AG09309 (cell line): ENCODE measurements around the gene SRPX.

Source experiments
- DNase-seq: peaks from one replicate; pipeline ENCODE4 v3.0.0-alpha.2; 2010; ENCODE audit warnings: low read depth
- H3K4me3 ChIP-seq: 2 replicates; pipeline ENCODE4 v1.5.1; 2011; ENCODE audit warnings: mild to moderate bottlenecking, low read depth, low read length, moderate library complexity; ENCODE audit not compliant: control insufficient read depth
- CTCF ChIP-seq: IDR thresholded peaks from 2 replicates; pipeline ENCODE4 v1.5.1; 2011; ENCODE audit warnings: mild to moderate bottlenecking, low read depth, low read length, inconsistent platforms; ENCODE audit not compliant: insufficient read depth, control insufficient read depth; ENCODE audit errors: missing control alignments

Gene SRPX

GRCh38 chrX:38249965-38250364 is 29.3 kb upstream of the SRPX start:
- TF ChIP-seq CTCF, result no peak
- no peak overlapping the region for H3K4me3 ChIP-seq
- DNase-seq, result no peak

- no peak for TF ChIP-seq CTCF
- DNase-seq, result no peak
- H3K4me3 ChIP-seq, result no peak overlapping the region
These were observed 26.4 kb upstream of the SRPX start for GRCh38 chrX:38247051-38247450.

GRCh38 chrX:38240541-38240940 is 19.9 kb upstream of the SRPX start:
- H3K4me3 ChIP-seq, result no peak overlapping the region
- TF ChIP-seq CTCF, result no peak
- DNase-seq, result no peak

GRCh38 chrX:38236901-38237615 is 16.4 kb upstream of the SRPX start:
- TF ChIP-seq CTCF, result no peak
- no peak for DNase-seq
- no peak overlapping the region for H3K4me3 ChIP-seq

- peak; percentile 37 for DNase-seq
- H3K4me3 ChIP-seq, result no peak overlapping the region
- TF ChIP-seq CTCF, result no peak
These were observed 13.4 kb upstream of the SRPX start for GRCh38 chrX:38233891-38234667.

- no peak overlapping the region for H3K4me3 ChIP-seq
- DNase-seq, result no peak
These were observed 11.5 kb upstream of the SRPX start for GRCh38 chrX:38232079-38232686.

More at GRCh38 chrX:38232079-38232686, 11.5 kb upstream of the SRPX start:
- TF ChIP-seq CTCF, result no peak
